Ascending aorta (tissue), 2 donors: ENCODE results near the gene POU2F3. TPM values are rescaled to one million over a fixed set of nuclear protein-coding genes. Genes with fewer than 3 reads are reported as not detected.
"Not testable (repeated sequence)": the region's sequence is repeated elsewhere in the genome, so short reads cannot be mapped to it uniquely, and the experiment has no call there.

Source experiments
- DNase-seq, 2 donors: peaks; one replicate each; pipeline ENCODE4 v3.0.0-alpha.2; 2019; ENCODE audit warnings: low spot score in 2 of 2
- H3K27ac ChIP-seq, 2 donors: fragments of 200-600 bp; sonication (generic); one replicate each; pipeline ENCODE4 v1.5.1; 2016 to 2017; ENCODE audit warnings: mild to moderate bottlenecking in 1 of 2
- H3K27me3 ChIP-seq: fragments of 200-600 bp; sonication (generic); one replicate; pipeline ENCODE4 v1.5.1; 2017
- H3K36me3 ChIP-seq, 2 donors: fragments of 200-600 bp; sonication (generic); one replicate each; pipeline ENCODE4 v1.5.1; 2016
- H3K4me1 ChIP-seq, 2 donors: fragments of 200-600 bp; sonication (generic); one replicate each; pipeline ENCODE4 v1.5.1; 2016 to 2017; ENCODE audit warnings: mild to moderate bottlenecking in 1 of 2
- H3K4me3 ChIP-seq, 2 donors: fragments of 200-600 bp; sonication (generic); one replicate each; pipeline ENCODE4 v1.5.1; 2016 to 2017; ENCODE audit warnings: mild to moderate bottlenecking in 1 of 2
- H3K9me3 ChIP-seq, 2 donors: fragments of 200-600 bp; sonication (generic); one replicate each; pipeline ENCODE4 v1.5.1; 2016
- intact Hi-C: fragments of 100-400 bp; cut with DNase I; formaldehyde crosslinking; loops from one replicate; pipeline ENCODE4 v1.15.1; 2023
- total RNA-seq: library from RNA; depleted of rRNA; stranded (reverse); fragments of >200 nt; gene quantifications from one replicate; pipeline ENCODE4 v1.1.0, GENCODE V29; 2016
- TF ChIP-seq, protein P1 (sequence below), 3 experiments: fragments of 200-600 bp in 2 of 3; fragments of 450-650 bp in 1 of 3; sonication (generic) in 2 of 3; IDR thresholded peaks; one replicate each; pipeline ENCODE4 v1.5.1; 2016 to 2019; ENCODE audit warnings: antibody characterized with exemption in 3 of 3, mild to moderate bottlenecking in 1 of 3, moderate library complexity in 1 of 3

POU2F3 gene
- total RNA-seq, 1 donor from 2014 or later = not detected

- no peaks in the 10 kb centered on the region for H3K27me3 ChIP-seq
- intact Hi-C loops = no loop called here
- no peak overlapping the region for H3K27ac ChIP-seq
- H3K36me3 ChIP-seq = no peaks in the 10 kb centered on the region
- H3K4me3 ChIP-seq = no peak overlapping the region
- no peaks in the 10 kb centered on the region for H3K9me3 ChIP-seq
- no peak for DNase-seq
- no peaks in the 10 kb centered on the region for H3K4me1 ChIP-seq
- TF ChIP-seq, protein P1, sequence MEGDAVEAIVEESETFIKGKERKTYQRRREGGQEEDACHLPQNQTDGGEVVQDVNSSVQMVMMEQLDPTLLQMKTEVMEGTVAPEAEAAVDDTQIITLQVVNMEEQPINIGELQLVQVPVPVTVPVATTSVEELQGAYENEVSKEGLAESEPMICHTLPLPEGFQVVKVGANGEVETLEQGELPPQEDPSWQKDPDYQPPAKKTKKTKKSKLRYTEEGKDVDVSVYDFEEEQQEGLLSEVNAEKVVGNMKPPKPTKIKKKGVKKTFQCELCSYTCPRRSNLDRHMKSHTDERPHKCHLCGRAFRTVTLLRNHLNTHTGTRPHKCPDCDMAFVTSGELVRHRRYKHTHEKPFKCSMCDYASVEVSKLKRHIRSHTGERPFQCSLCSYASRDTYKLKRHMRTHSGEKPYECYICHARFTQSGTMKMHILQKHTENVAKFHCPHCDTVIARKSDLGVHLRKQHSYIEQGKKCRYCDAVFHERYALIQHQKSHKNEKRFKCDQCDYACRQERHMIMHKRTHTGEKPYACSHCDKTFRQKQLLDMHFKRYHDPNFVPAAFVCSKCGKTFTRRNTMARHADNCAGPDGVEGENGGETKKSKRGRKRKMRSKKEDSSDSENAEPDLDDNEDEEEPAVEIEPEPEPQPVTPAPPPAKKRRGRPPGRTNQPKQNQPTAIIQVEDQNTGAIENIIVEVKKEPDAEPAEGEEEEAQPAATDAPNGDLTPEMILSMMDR (IDR thresholded peaks at IDR 0.05) = no peak
Observed at GRCh38 chr11:120268686-120269085, 28.7 kb downstream of the POU2F3 start.

GRCh38 chr11:120270386-120270785 is 30.4 kb downstream of the POU2F3 start:
- Histone ChIP-seq H3K27ac (no peak overlapping the region), H3K36me3 (no peaks in the 10 kb centered on the region), H3K4me3 (no peak overlapping the region), H3K9me3 (no peaks in the 10 kb centered on the region), H3K4me1 (no peaks in the 10 kb centered on the region), H3K27me3 (no peaks in the 10 kb centered on the region)
- TF ChIP-seq, protein P1 (IDR thresholded peaks at IDR 0.05) = no peak
- no peak for DNase-seq
- intact Hi-C loops = no loop called here

DNA sequence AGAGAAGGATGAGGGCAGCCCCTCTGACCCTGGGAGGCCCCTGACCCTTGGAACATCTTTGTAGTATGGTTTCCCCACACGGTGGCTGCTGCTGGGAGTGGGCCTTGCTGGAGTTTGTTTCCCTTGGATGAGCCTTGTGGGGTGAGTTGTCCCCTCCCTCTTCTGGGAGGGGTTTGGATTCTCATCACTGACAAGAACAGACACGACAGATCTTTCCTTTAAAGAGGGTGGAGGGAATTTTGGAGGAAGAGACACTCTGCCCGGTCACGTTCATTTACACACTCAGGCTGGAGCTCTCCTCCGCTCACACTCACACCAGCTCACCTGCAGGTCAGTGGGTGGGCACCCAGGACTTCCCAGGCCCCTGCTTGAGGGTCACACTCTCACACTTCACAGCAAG is 31.7 kb downstream of the POU2F3 start:
- DNase-seq = no peak
- H3K27ac ChIP-seq = no peak overlapping the region
- no peaks in the 10 kb centered on the region for H3K36me3 ChIP-seq
- H3K9me3 ChIP-seq = no peaks in the 10 kb centered on the region
- H3K4me3 ChIP-seq = no peak overlapping the region
- H3K4me1 ChIP-seq = no peaks in the 10 kb centered on the region
- H3K27me3 ChIP-seq = no peaks in the 10 kb centered on the region
- intact Hi-C loops = no loop called here
- TF ChIP-seq, protein P1 (IDR thresholded peaks at IDR 0.05) = no peak

- H3K27me3 ChIP-seq = no peaks in the 10 kb centered on the region
- H3K4me1 ChIP-seq = no peaks in the 10 kb centered on the region
- DNase-seq = no peak
- TF ChIP-seq, protein P1 (IDR thresholded peaks at IDR 0.05) = no peak
- H3K9me3 ChIP-seq = no peaks in the 10 kb centered on the region
- no peak overlapping the region for H3K4me3 ChIP-seq
- intact Hi-C loops = no loop called here
- no peak overlapping the region for H3K27ac ChIP-seq
- no peaks in the 10 kb centered on the region for H3K36me3 ChIP-seq
Observed at GRCh38 chr11:120272303-120272702, 32.4 kb downstream of the POU2F3 start.

DNA sequence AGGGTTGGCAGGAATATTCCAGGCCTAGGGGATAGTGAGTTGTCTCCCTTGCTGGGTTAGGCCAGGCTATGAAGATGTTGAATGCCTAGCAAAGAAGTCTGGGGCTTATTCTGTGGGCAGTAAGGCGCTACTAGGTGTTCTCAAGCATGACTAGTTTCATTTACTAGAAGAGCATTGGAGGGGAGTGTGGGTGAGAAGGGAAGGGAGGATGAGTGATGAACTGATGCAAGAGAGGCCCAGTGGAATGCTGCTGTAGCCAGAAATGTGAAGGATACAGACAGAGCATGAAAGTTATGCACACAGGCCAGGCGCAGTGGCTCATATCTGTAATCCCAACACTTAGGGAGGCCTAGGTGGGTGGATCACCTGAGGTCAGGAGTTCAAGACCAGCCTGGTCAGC is 33.5 kb downstream of the POU2F3 start:
- H3K36me3 ChIP-seq = no peaks in the 10 kb centered on the region
- DNase-seq = no peak
- H3K27ac ChIP-seq = no peak overlapping the region
- no peak overlapping the region for H3K4me3 ChIP-seq
- intact Hi-C loops = no loop called here
- H3K9me3 ChIP-seq = no peaks in the 10 kb centered on the region
- no peaks in the 10 kb centered on the region for H3K4me1 ChIP-seq
- H3K27me3 ChIP-seq = no peaks in the 10 kb centered on the region
- TF ChIP-seq, protein P1 (IDR thresholded peaks at IDR 0.05) = no peak

DNA sequence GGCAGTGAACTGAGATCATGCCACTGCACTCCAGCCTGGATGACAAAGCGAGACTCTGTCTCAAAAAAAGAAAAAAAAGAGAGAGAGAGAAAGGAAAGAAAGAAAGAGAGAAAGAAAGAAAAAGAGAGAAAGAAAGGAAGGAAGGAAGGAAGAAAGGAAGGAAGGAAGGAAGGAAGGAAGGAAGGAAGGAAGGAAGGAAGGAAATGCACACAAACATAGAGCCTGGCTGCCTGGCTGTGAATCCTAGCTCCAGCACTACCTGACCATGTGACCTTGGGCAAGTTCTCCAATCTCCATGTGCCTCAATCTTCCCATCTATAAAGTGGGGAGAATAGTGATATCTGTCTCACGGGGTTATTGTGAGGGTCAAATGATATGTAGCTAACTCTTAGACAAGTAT is 34.0 kb downstream of the POU2F3 start:
- H3K4me3 ChIP-seq, H3K4me1 ChIP-seq, H3K36me3 ChIP-seq, H3K27me3 ChIP-seq, H3K9me3 ChIP-seq, intact Hi-C loops, DNase-seq, H3K27ac ChIP-seq: not testable (repeated sequence)
